UCSD-AML1 (cell line): ENCODE results near the gene SLC35E3.

ENCODE experiments used
- DNase-seq: peaks from one replicate; lab custom pipeline; 2025; ENCODE audit not compliant: unreplicated experiment; lab: John Stamatoyannopoulos, UW

Gene SLC35E3

GRCh38 chr12:68769941-68770340 is 24.0 kb downstream of the SLC35E3 start:
- no peak for DNase-seq

DNA sequence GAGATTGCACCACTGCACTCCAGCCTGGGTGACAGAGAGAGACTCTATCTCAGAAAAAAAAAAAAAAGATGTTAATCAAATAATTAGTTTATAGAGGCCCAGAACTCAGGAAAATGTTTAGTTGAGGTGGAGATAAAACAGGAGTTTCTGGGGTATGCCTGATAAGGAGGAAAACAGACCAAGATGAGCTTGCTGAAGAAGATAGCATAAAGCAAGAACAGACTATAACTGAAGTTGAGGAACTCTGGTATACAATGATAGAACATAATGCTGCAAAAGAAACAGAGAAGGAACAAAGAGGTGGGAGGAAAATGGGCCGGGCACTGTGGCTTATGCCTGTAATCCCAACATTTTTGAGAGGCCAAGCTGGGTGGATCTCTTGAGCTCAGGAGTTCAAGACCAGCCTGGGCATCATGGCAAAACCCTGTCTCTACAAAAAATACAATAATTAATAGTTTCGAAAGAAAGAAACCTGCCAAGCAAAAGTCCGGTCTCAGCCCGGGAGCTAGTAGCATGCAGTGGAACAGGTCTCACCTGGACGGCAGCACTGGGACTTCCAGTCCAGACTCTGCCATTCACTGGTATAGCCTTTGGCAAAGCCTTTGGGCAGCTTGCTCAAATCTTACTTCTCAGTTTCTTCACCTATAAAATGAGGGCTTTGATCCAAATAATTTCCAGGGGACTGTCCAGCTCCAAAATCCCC is 25.4 kb downstream of the SLC35E3 start:
- no peak for DNase-seq

- DNase-seq, result no peak
These were observed 26.7 kb downstream of the SLC35E3 start for GRCh38 chr12:68772714-68773113.

GRCh38 chr12:68773582-68773981 is 27.6 kb downstream of the SLC35E3 start:
- no peak for DNase-seq

DNA sequence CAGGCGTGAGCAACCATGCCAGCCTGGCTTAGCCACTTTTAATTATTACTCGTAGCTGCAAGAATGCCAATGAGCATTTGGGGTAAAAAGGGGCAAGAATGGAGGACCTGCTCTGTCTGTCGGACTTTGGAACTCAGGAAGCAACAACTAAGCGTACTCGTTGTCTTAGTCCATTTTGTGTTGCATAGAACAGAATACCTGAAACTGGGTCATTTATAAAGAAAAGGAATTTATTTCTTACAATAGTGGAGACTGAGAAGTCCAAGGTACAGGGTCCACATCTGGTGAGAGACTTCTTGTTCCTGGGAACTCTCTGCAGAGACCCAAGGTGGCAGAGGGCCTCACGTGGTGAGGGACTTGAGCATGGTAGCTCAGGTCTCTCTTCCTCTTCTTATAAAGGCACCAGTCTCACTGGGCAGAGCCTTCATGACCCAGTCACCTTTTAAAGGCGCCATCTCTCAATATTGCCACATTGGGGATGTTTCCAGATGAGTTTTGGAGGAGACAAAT is 29.2 kb downstream of the SLC35E3 start:
- no peak for DNase-seq

GRCh38 chr12:68776976-68777610 is 31.1 kb downstream of the SLC35E3 start:
- no peak for DNase-seq

GRCh38 chr12:68779280-68779679 is 33.3 kb downstream of the SLC35E3 start:
- no peak for DNase-seq

- DNase-seq, result no peak
These were observed 34.8 kb downstream of the SLC35E3 start for GRCh38 chr12:68780731-68781130.

- no peak for DNase-seq
These were observed 35.8 kb downstream of the SLC35E3 start for GRCh38 chr12:68781728-68782127.

GRCh38 chr12:68784015-68784414 is 38.0 kb downstream of the SLC35E3 start:
- no peak for DNase-seq

- no peak for DNase-seq
These were observed 39.4 kb downstream of the SLC35E3 start for GRCh38 chr12:68785358-68785757.

DNA sequence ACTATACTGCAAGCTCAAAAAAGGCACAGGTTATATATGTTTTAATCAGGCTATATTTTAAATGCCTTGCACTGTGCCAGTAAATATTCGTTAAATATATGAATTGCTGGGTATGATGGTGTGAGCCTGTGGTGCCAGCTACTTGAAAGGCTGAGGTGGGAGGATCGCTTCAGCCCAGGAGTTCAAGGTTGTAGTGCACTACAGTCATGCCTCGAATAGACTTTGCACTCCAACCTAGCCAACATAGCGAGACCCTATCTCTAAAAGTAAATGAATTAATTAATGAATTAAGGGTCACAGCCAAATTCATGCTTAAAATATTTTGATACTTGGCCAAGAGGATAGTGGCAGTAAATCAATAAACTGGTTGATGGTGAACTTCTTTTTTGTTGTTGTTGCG is 39.8 kb downstream of the SLC35E3 start:
- no peak for DNase-seq

GRCh38 chr12:68786929-68787328 is 41.0 kb downstream of the SLC35E3 start:
- no peak for DNase-seq

DNA sequence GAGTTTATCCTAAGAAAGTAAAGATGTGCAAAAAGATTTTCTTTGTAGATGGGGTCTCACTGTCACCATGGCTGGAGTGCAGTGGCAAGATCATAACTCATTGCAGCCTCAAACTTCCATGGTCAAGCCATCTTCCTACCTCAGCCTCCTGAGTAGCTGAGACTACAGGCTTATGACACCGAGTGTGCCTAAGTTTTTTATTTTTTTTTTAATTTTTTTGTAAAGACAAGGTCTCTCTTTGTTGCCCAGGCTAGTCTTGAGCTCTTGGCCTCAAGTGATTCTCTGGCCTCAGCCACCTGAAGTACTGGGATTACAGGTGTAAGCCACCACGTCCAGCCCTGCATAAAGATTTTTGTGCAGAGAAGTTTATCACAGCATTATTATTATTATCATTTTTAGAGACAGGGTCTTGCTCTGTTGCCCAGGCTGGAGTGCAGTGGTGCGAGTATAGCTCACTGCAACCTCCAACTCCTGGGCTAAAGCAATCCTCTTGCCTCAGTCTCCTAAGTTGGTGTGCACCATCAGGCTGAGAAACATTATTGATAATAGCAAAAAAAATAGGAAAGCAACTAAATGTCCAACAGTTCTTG is 42.7 kb downstream of the SLC35E3 start:
- DNase-seq, result no peak

DNA sequence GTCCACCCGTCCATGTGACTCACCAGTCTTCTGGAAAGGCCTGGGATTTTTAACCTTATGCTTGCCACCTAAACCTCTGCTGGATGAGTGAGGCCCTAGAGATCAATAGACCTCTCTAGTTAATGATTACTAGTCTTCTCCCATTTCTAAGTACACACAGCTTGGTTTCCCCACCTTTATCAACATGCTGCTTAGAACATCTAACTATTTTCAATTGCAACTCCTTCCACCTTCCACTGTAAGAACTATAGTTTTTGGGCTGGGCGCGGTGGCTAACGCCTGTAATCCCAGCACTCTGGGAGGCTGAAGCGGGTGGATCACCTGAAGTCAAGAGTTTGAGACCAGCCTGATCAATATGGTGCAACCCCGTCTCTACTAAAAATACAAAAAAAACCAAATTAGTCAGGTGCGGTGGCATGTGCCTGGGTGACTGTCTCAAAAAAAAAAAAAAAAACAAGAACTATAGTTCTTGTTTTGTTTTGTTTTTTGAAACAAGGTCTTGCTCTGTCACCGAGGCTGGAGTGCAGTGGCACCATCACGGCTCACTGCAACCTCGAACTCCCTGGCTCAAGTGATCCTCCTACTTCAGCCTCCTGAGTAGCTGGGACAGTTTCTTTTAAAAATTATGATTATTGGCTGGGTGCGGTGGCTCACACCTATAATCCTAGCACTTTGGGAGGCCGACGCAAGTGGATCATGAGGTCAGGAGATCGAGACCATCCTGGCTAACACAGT is 43.3 kb downstream of the SLC35E3 start:
- no peak for DNase-seq

- no peak for DNase-seq
These were observed 44.3 kb downstream of the SLC35E3 start for GRCh38 chr12:68790081-68790951.

GRCh38 chr12:68790952-68791234 is 44.9 kb downstream of the SLC35E3 start:
- DNase-seq, result no peak

GRCh38 chr12:68791897-68792481 is 46.0 kb downstream of the SLC35E3 start:
- no peak for DNase-seq

DNA sequence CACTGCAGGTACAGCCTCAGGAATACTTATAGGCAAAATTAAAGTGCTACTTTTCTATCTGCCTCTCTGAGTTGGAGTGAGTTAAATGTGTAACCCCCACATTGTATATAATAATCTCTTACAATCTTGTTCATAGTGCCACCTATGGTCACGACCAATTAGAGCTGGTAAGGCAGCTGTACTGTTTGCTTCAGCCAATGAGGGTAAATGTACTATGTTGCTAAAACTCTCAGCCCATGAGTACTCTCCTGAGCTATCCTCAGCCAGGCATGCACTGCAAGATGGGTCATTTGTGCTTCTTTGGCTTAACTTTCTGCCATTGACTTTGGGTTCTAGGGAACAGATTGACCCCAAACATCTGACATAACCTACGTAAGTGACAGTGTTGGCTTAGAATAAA is 47.0 kb downstream of the SLC35E3 start:
- no peak for DNase-seq

- DNase-seq, result no peak
These were observed 47.5 kb downstream of the SLC35E3 start for GRCh38 chr12:68793436-68793835.
